ENCODE results near the gene TEX36.

DNA sequence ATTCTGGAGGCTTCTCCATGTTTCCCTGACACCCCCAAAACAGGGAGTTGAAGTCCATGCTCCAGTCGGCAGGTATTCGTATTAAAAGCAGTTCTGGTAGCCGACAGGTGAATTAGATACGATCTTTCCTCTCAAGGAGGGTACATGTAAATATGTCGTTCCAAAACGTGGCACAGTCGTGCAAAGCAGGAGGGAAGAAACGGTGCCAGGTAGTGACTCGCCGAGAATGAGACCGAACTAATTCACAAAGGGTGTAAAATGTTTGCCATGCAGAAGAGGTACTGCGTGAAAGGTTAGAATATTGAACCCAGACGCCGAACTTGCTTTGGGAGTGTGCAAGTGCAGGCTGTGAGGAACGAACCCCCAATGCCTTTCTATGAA is 37.0 kb upstream of the TEX36 start:
- TF ChIP-seq, protein P1, sequence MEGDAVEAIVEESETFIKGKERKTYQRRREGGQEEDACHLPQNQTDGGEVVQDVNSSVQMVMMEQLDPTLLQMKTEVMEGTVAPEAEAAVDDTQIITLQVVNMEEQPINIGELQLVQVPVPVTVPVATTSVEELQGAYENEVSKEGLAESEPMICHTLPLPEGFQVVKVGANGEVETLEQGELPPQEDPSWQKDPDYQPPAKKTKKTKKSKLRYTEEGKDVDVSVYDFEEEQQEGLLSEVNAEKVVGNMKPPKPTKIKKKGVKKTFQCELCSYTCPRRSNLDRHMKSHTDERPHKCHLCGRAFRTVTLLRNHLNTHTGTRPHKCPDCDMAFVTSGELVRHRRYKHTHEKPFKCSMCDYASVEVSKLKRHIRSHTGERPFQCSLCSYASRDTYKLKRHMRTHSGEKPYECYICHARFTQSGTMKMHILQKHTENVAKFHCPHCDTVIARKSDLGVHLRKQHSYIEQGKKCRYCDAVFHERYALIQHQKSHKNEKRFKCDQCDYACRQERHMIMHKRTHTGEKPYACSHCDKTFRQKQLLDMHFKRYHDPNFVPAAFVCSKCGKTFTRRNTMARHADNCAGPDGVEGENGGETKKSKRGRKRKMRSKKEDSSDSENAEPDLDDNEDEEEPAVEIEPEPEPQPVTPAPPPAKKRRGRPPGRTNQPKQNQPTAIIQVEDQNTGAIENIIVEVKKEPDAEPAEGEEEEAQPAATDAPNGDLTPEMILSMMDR (IDR thresholded peaks at IDR 0.05; ENCODE audit: low read length), result no peak
- no peak for TF ChIP-seq EZH2 (IDR thresholded peaks at IDR 0.05; ENCODE audit: borderline replicate concordance, low read length)
